CMK (cell line): Measurements from ENCODE around the gene HSPH1.

Experiments used
- DNase-seq: peaks from one replicate; pipeline ENCODE4 v3.0.0-alpha.2; 2010; ENCODE audit warnings: low read depth

The HSPH1 gene

GRCh38 chr13:31096654-31097302, 64.9 kb downstream of the HSPH1 start:
- DNase-seq: no peak

DNA sequence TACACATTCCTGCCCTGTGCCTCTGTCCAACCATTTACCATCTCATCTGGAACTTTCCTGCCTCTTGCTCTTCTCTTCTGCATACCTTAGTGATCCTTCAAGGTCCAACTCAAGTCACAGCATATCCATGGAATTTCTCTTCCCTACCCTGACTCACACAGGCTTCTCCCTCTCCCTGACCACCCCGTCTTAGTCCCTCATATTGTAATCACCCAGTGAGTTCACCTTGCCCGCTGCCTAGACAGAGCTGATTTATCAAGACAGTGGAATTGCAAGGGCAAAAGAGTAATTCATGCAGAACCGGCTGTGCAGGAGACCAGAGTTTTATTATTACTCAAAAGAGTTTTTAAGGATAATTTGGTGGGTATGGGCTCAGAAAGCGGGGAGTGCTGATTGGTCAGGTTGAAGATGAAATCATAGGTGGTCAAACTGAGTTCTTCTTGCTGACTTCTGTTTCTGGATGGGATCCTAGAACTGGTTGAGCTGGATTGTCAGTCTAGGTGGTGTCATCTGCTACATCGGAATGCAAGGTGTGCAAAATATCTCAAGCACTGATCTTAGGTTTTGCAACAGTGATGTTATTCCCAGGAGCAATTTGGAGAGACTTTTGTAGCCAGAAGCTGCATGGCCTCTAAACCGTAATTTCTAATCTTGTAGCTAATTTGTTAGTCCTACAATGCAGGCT, 67.2 kb downstream of the HSPH1 start:
- DNase-seq: no peak

DNA sequence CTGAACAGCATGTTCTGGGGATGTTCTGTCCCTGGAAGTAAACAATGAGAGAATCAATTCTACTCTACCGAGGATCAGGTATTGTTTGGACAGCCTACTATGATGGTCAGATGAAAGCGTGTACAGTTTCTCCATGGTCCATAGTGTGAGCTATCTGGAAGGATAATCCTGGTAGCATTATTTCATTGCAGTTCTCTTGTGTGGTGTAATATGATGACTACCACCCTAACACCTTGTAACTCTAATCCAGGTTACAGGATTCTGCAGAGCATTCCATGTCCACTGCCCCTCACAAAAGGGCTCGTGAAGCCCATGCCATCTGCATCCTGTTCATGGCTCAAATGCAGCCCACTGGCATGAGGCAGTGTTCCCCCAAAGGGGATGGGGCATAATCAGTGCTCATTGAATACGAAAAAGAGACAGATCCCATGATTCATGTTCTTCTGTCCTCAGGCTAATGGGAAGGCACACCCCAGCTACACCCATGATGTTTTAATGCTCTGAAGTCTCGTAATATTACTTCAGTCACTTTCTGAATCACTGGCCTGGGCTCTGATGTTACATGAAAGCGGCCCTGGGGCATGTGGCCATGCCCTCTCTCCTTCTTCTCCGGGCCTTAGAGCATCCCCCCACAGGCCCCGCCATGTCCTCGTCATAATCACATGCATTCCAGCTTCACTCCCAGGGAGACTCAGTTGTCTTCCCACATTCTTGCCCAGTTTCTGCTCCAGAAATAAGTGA, 68.4 kb downstream of the HSPH1 start:
- DNase-seq: no peak

- DNase-seq: no peak
Measured at GRCh38 chr13:31092646-31093045, 69.1 kb downstream of the HSPH1 start.

GRCh38 chr13:31090961-31091624, 70.6 kb downstream of the HSPH1 start:
- no peak for DNase-seq

- DNase-seq: no peak
Measured at GRCh38 chr13:31090096-31090495, 71.6 kb downstream of the HSPH1 start.

- DNase-seq: no peak
Measured at GRCh38 chr13:31089649-31090048, 72.1 kb downstream of the HSPH1 start.

DNA sequence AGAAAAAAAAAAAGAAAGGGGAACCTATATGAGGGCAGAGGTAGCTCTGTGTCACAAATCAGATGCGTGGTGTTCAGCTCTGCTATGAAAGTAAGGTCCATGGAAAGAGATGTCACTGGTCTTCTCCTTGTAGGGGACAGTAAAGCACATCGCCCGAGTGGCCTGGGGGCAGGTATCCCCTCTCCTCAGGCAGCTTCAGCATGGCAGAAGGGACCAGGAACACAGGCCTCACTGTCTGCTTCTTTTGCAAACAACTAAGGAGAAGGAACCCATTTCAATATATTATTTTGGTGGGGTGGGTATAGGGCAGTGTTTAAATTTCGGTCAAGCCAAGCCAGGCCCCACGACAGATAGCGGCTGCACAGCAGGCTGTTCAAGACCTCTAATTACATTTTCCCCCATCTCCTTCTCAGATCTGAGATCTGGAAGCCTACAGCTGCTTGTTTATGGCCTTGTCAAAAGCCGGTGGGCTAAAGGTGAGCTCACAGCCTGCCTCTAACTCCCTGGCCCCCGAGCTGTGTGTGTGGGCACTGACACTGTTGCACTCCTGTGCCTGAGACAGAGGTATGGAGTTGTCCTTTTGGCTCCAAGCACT, 72.8 kb downstream of the HSPH1 start:
- DNase-seq: no peak
